Ishikawa (cell line): ENCODE results near the gene PAK1IP1.

ENCODE experiments used
- CEBPB ChIP-seq: IDR thresholded peaks from 2 replicates; pipeline ENCODE4 v1.6.1; 2012
- CREB1 ChIP-seq: IDR thresholded peaks from 2 replicates; pipeline ENCODE4 v1.6.1; 2012; ENCODE audit warnings: low read depth
- EGR1 ChIP-seq: IDR thresholded peaks from 2 replicates; pipeline ENCODE4 v1.6.1; 2012
- EP300 ChIP-seq: IDR thresholded peaks from 2 replicates; pipeline ENCODE4 v1.6.1; 2012; ENCODE audit warnings: borderline replicate concordance
- FOXM1 ChIP-seq: IDR thresholded peaks from 2 replicates; pipeline ENCODE4 v1.6.1; 2012; ENCODE audit warnings: low read depth, borderline replicate concordance
- NFIC ChIP-seq: IDR thresholded peaks from 2 replicates; pipeline ENCODE4 v1.6.1; 2012
- RAD21 ChIP-seq: IDR thresholded peaks from 2 replicates; pipeline ENCODE4 v1.6.1; 2012; ENCODE audit warnings: low read depth
- TAF1 ChIP-seq: IDR thresholded peaks from 2 replicates; pipeline ENCODE4 v1.6.1; 2012; ENCODE audit warnings: low read depth, mild to moderate bottlenecking
- TCF12 ChIP-seq: IDR thresholded peaks from 2 replicates; pipeline ENCODE4 v1.6.1; 2012; ENCODE audit warnings: low read depth
- TEAD4 ChIP-seq: IDR thresholded peaks from 2 replicates; pipeline ENCODE4 v1.6.1; 2012
- YY1 ChIP-seq: IDR thresholded peaks from 2 replicates; pipeline ENCODE4 v1.6.1; 2012; ENCODE audit warnings: low read depth
- ZBTB7A ChIP-seq: IDR thresholded peaks from 2 replicates; pipeline ENCODE4 v1.6.1; 2012; ENCODE audit warnings: low read depth
- TF ChIP-seq, protein P1 (sequence below): IDR thresholded peaks from 2 replicates; pipeline ENCODE4 v1.6.1; 2012; ENCODE audit warnings: low read depth, mild to moderate bottlenecking
- TF ChIP-seq, protein P2 (sequence below): IDR thresholded peaks from 2 replicates; pipeline ENCODE4 v1.6.1; 2012
- TF ChIP-seq, protein P3 (sequence below): IDR thresholded peaks from 2 replicates; pipeline ENCODE4 v1.6.1; 2012

Gene PAK1IP1

DNA sequence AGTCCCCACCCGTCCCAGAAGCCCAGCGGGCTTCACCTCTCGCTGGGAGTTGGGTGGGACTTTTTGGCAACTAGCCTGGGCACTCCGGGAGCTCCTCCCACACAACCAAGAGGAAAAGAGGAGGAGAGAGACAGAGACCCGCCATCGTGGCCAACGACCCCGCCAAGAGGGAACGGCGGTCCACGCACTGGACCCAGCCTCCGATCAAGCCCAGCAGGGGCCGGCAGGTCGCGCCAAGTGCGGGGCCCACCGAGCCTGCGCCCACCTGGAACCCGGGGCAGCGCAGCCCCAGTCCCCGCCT lies 25.1 kb downstream of the PAK1IP1 start:
- TF ChIP-seq, protein P1, sequence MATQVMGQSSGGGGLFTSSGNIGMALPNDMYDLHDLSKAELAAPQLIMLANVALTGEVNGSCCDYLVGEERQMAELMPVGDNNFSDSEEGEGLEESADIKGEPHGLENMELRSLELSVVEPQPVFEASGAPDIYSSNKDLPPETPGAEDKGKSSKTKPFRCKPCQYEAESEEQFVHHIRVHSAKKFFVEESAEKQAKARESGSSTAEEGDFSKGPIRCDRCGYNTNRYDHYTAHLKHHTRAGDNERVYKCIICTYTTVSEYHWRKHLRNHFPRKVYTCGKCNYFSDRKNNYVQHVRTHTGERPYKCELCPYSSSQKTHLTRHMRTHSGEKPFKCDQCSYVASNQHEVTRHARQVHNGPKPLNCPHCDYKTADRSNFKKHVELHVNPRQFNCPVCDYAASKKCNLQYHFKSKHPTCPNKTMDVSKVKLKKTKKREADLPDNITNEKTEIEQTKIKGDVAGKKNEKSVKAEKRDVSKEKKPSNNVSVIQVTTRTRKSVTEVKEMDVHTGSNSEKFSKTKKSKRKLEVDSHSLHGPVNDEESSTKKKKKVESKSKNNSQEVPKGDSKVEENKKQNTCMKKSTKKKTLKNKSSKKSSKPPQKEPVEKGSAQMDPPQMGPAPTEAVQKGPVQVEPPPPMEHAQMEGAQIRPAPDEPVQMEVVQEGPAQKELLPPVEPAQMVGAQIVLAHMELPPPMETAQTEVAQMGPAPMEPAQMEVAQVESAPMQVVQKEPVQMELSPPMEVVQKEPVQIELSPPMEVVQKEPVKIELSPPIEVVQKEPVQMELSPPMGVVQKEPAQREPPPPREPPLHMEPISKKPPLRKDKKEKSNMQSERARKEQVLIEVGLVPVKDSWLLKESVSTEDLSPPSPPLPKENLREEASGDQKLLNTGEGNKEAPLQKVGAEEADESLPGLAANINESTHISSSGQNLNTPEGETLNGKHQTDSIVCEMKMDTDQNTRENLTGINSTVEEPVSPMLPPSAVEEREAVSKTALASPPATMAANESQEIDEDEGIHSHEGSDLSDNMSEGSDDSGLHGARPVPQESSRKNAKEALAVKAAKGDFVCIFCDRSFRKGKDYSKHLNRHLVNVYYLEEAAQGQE = no peak
- TF ChIP-seq CEBPB (no peak), ZBTB7A (no peak), RAD21 (no peak), TCF12 (no peak), TAF1 (no peak), EGR1 (no peak), YY1 (no peak)

DNA sequence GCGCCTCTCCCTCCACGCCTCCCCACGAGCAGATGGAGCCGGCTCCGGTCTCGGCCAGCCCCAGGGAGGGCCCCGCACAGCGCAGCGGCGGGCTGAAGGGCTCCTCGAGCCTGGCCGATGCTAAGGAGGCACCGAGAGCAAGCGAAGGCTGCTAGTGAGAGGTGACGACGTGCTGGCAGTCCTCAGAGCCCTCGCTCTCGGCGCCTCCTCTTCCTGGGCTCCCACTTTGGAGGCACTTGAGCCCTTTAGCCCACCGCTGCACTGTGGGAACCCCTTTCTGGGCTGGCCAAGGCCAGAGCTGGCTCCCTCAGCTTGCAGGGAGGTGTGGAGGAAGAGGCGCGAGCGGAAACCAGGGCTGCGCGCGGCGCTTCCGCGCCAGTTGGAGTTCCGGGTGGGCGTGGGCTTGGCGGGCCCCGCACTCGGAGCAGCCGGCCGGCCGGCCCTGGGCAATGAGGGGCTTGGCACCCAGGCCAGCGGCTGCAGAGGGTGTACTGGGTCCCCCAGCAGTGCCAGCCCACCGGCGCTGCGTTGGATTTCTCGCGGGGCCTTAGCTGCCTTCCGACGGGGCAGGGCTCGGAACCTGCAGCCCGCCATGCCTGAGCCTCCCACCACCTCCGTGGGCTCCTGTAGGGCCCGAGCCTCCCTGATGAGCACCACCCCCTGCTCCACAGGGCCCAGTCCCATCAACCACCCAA lies 25.6 kb downstream of the PAK1IP1 start:
- no peak for TF ChIP-seq NFIC
- TF ChIP-seq FOXM1 = no peak
- TF ChIP-seq ZBTB7A = no peak
- TF ChIP-seq YY1 = no peak
- no peak for TF ChIP-seq CREB1
- TF ChIP-seq TEAD4 = no peak
- TF ChIP-seq, protein P2, sequence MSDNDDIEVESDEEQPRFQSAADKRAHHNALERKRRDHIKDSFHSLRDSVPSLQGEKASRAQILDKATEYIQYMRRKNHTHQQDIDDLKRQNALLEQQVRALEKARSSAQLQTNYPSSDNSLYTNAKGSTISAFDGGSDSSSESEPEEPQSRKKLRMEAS = no peak
- no peak for TF ChIP-seq RAD21
- no peak for TF ChIP-seq TCF12
- TF ChIP-seq EGR1 = no peak

DNA sequence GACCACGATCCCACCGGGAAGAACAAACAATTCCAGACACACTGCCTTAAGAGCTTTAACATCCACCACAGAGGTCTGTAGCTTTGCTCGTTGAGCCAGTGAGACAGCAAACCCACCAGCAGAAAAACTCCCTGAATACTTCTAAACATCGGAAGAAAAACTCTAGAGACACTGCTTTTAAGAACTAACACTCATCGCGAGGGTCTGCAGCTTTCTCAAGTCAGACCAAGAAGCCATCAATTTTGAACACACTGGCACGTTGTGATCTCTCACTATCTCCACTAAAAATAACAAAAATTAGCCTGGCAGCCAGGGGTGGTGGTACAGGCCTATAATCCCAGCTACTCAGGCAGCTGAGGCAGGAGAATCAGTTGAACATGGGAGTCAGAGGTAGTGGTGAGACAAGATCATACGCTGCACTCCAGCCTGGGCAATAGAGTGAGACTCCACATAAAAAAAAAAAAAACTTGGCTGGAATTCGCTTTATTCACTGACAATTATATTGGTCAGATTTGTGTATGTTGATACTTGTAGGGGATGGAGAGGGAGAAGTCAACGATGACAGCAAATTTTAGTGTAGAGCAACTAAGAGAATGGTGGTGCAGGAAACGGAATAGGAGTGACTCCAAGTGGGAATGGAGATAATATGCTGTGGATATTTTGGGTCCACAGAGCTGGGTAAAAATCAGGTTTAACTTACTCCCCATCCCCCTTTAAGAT lies 27.2 kb downstream of the PAK1IP1 start:
- TF ChIP-seq YY1 = no peak
- TF ChIP-seq TAF1 = no peak
- no peak for TF ChIP-seq TCF12
- TF ChIP-seq, protein P2 = no peak
- no peak for TF ChIP-seq EP300
- no peak for TF ChIP-seq NFIC
- TF ChIP-seq TEAD4 = no peak
- no peak for TF ChIP-seq ZBTB7A
- TF ChIP-seq, protein P3, sequence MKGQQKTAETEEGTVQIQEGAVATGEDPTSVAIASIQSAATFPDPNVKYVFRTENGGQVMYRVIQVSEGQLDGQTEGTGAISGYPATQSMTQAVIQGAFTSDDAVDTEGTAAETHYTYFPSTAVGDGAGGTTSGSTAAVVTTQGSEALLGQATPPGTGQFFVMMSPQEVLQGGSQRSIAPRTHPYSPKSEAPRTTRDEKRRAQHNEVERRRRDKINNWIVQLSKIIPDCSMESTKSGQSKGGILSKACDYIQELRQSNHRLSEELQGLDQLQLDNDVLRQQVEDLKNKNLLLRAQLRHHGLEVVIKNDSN = no peak
- no peak for TF ChIP-seq EGR1
- TF ChIP-seq RAD21 = no peak
- TF ChIP-seq, protein P1 = no peak
- TF ChIP-seq CEBPB = no peak

DNA sequence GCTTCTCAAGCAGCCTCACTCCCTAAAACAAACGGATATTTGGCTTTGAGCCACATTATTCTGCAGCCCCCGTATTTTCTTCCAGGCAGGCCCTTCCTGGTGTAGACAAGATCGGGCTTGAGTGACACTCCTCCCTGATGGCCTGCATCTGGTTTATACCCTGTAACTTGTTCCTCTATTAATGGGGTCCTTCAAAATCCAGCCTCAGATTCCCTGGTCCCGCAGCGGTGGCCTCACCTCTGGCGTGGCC lies 27.7 kb downstream of the PAK1IP1 start:
- TF ChIP-seq FOXM1 = no peak
- TF ChIP-seq NFIC = peak; percentile 59; the same call in 1 of the 2 replicates
- TF ChIP-seq, protein P2 = peak; percentile 90; the same call in 1 of the 2 replicates

DNA sequence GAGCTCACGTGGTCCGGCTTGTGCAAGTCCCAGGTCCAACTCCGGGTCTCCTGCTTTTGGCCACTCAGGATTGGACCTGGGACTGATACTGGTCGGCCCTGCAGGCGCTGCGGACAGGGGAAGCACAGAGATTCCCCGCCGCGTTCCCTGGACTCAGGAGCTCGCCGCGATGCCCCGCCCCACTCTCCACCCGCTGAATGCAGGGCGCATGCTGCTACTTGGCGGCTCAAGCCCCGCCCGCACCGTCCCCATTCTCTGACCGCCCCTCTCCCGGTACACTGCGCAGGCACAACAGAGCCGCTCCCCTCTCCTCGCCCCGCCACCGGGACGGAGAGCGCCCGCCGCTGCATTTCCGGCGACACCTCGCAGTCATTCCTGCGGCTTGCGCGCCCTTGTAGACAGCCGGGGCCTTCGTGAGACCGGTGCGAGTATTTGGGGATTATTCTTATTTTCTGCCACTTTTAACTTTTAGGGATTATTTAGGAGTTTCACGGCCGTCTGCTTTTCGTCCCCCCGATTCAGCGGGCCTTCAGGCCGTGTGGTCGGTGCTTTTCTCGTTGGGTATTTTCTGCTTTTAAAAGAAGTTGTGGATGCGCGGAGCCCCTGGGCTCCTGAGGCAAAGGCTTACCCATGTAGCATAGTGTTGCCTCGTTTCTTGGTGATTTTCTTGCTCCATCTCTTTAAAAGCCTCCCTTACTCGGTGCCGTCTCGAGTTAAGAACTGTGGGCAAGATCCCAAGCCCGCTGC lies 28.2 kb downstream of the PAK1IP1 start, which contains the start of gene TMEM14C:
TMEM14C (plus strand) TSS at position 251 of the 747 bp plus-strand sequence. CDS start 1,544 bp downstream, outside the sequence.
- peak; percentile 64; the same call in 1 of the 2 replicates for TF ChIP-seq TCF12
- TF ChIP-seq FOXM1 = no peak
- TF ChIP-seq EGR1 = no peak
- TF ChIP-seq EP300 = 0 out of 2 replicates have a peak, but pooled peaks have one; percentile 12
- TF ChIP-seq, protein P3 = peak; percentile 89
- TF ChIP-seq CEBPB = peak; percentile 83
- peak; percentile 34; the same call in 1 of the 2 replicates for TF ChIP-seq TEAD4
- TF ChIP-seq TAF1 = peak; percentile 89
- TF ChIP-seq, protein P2 = no peak; the same call in none of the 2 replicates
- TF ChIP-seq RAD21 = peak; percentile 19; the same call in 1 of the 2 replicates
- no peak for TF ChIP-seq NFIC
- TF ChIP-seq, protein P1 = no peak
- TF ChIP-seq CREB1 = no peak; the same call in 1 of the 2 replicates
- TF ChIP-seq YY1 = peak; percentile 26; the same call in 1 of the 2 replicates
- 0 out of 2 replicates have a peak, but pooled peaks have one; percentile 29 for TF ChIP-seq ZBTB7A
